Activated CD4-positive, alpha-beta T cell treated with anti-CD3 and anti-CD28 coated beads, Interleukin-2, amount 10 ng/mL, durations not matched to agents 24 days and 14 days (primary cell): ENCODE results near the gene AK5. TPM values are rescaled to one million over a fixed set of nuclear protein-coding genes. Genes with fewer than 3 reads are reported as not detected.

Source experiments
- DNase-seq: peaks from one replicate; pipeline ENCODE4 v3.0.0; 2022
- H3K27ac Mint-ChIP-seq: one replicate; pipeline ENCODE4 v1.8.0; 2022; ENCODE audit warnings: mild to moderate bottlenecking, mixed read lengths
- H3K27me3 Mint-ChIP-seq: one replicate; pipeline ENCODE4 v1.8.0; 2022; ENCODE audit warnings: mixed read lengths
- H3K36me3 Mint-ChIP-seq: one replicate; pipeline ENCODE4 v1.8.0; 2022; ENCODE audit warnings: low read depth, mild to moderate bottlenecking, mixed read lengths
- H3K4me1 Mint-ChIP-seq: one replicate; pipeline ENCODE4 v1.8.0; 2021; ENCODE audit warnings: mixed read lengths
- H3K4me3 Mint-ChIP-seq: one replicate; pipeline ENCODE4 v1.8.0; 2022; ENCODE audit warnings: mild to moderate bottlenecking, moderate library complexity, mixed read lengths
- H3K9me3 Mint-ChIP-seq: one replicate; pipeline ENCODE4 v1.8.0; 2021; ENCODE audit warnings: mixed read lengths
- intact Hi-C: fragments of 100-400 bp; cut with micrococcal nuclease; formaldehyde crosslinking; loops from one replicate; pipeline ENCODE4 v1.15.1; 2023
- total RNA-seq: library from RNA; stranded (reverse); gene quantifications from 2 replicates; pipeline ENCODE4 v1.2.3, GENCODE V29; 2022

AK5 gene
- total RNA-seq, 1 donor from 2014 or later: 0.05 TPM

- no peak for DNase-seq
- H3K27me3 Mint-ChIP-seq: no peaks in the 10 kb centered on the region
- H3K27ac Mint-ChIP-seq: no peak overlapping the region
- H3K4me3 Mint-ChIP-seq: no peak overlapping the region
- H3K36me3 Mint-ChIP-seq: peaks cover 31% of the 10 kb centered on the region
- intact Hi-C loops: no loop called here
- H3K4me1 Mint-ChIP-seq: peaks cover 9% of the 10 kb centered on the region
- peaks cover 3% of the 10 kb centered on the region for H3K9me3 Mint-ChIP-seq
Observed at GRCh38 chr1:77594366-77595112, 312.7 kb downstream of the AK5 start.

GRCh38 chr1:77597310-77597709 lies 315.5 kb downstream of the AK5 start:
- peaks cover 3% of the 10 kb centered on the region for H3K9me3 Mint-ChIP-seq
- no peak overlapping the region for H3K4me3 Mint-ChIP-seq
- no peak for DNase-seq
- intact Hi-C loops: no loop called here
- H3K27me3 Mint-ChIP-seq: no peaks in the 10 kb centered on the region
- no peak overlapping the region for H3K27ac Mint-ChIP-seq
- peaks cover 26% of the 10 kb centered on the region for H3K36me3 Mint-ChIP-seq
- H3K4me1 Mint-ChIP-seq: peaks cover 3% of the 10 kb centered on the region

- Mint-ChIP-seq H3K4me1 (no peaks in the 10 kb centered on the region), H3K4me3 (no peak overlapping the region), H3K9me3 (peaks cover 25% of the 10 kb centered on the region), H3K36me3 (peaks cover 53% of the 10 kb centered on the region), H3K27me3 (no peaks in the 10 kb centered on the region), H3K27ac (no peak overlapping the region)
- DNase-seq: no peak
- intact Hi-C loops: no loop called here
Observed at GRCh38 chr1:77605246-77606026, 323.6 kb downstream of the AK5 start.

- Mint-ChIP-seq H3K27ac (no peak overlapping the region), H3K4me1 (peaks cover 3% of the 10 kb centered on the region), H3K27me3 (no peaks in the 10 kb centered on the region), H3K4me3 (no peak overlapping the region), H3K36me3 (peaks cover 64% of the 10 kb centered on the region), H3K9me3 (peaks cover 36% of the 10 kb centered on the region)
- DNase-seq: no peak
- intact Hi-C loops: no loop called here
Observed at GRCh38 chr1:77608893-77609292, 327.1 kb downstream of the AK5 start.

Other genes starting within 250 kb of the AK5 start
- gene PIGK, start 62.6 kb upstream of the AK5 start, total RNA-seq: 19.3 and 20.3 TPM in 2 replicates